GM19463 (cell line): ENCODE measurements around the gene KIAA1755.

ENCODE experiments used
- ATAC-seq: cut with Tn5 transposase; IDR thresholded peaks from one replicate; pipeline ENCODE4 v1.9.1; 2021; ENCODE audit warnings: mild to moderate bottlenecking, moderate library complexity; ENCODE audit not compliant: unreplicated experiment

KIAA1755 gene

DNA sequence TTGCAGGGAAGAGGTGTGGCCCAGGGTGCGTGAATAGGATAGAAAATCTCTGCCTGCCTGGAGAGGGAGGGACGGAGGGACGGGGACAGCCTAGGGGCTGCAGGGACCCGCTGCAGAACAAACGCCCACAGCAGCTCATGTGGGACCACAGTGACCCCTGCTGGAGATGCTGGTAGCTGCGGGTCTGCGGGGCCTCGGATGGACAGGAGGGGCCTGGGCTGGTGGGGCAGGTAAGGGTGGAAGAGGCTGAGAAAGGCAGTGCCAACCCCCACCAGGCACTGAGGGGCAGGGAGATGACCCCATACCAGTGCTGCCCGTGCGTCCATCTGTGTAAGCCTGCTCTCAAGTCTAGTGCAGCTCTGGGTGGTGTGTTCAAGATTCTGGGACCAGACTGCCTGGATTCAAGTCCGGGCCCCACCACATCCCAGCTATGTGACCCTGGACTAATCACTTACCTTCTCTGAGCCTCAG, 39.4 kb downstream of the KIAA1755 start:
- no peak for ATAC-seq

DNA sequence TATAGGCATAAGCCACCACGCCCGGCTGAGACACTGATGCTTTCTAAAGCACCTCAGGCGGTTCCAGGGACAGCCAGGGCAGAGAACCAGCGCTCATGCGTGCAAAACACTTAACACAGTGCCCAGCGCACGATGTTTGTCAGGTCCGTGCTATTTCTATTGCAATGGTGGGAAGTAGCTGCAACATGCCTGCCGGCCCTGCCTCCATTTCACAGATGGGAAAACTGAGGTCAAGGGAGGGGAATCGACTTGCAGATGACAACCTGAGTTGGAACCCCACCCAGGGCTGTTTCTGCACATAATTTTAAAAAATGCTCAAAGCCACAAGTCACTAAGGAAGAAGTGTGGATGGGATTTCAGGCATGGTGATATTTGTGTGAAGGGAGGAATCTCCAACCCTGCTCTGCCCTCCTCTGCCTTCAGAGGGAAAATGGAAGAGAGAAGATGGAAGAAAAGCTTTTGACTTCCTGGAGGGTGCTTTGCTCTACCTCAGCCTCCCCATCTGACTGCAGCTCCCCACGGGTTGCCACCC, 39.9 kb downstream of the KIAA1755 start:
- no peak for ATAC-seq

DNA sequence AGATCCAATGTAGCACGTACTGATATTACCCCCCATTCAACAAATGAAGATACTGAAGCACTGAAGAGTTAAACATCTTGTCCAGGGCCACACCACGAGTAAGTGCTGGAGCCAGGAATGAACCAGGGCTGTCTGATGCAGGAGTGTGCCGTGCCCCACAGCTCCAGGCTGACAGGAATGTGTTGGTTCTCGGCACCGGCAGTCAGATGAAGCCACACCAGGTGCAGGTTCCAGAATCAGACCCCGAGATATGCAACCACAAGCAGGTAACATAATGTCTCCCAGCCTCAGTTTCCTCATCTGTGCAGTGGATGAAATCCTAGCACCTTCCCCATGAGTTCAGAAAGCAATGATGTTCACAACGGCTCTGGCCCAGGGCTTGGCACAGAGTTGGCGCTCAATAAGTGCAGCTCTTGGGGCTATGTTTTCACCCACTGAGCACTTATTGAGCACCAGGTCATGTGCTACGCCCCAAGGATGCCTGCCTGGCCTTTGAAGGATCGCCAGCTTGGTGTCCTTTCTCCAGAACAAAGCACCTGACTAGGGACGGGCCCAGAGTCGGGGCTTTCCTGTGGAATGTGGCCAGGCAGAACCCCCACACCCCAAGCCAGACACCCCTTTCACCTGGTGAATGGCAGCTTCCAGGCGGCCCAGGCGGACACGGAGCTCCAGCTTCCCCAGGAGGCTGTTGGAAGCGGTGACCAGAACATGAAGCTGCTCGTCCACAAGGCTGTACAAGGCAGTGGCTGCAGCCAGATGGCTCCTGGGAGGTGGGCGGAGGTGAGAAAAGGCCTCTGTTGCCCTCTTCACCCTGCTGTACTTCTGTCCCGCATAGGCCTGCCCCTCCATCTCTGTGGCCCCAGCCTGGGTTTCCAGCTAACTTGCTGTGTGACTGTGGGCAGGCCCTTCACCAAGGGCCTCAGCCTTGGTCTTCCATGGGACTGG, 41.3 kb downstream of the KIAA1755 start:
- no peak for ATAC-seq

DNA sequence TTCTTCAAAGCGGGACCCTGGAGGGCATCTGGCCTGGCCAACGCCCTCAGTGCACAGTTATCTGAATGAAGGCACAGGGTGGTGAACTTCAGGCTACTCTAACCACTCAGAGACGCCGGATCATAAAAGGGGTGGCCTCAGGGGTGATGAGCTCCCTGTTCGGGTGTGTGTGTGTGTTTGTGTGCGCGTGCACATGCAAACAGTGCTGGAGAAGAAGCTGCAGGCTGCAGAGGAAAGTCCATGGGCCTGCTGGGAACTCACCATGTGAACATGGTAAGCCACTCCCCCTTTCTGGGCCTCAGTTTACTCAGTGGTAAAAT, 42.0 kb downstream of the KIAA1755 start:
- no peak for ATAC-seq

DNA sequence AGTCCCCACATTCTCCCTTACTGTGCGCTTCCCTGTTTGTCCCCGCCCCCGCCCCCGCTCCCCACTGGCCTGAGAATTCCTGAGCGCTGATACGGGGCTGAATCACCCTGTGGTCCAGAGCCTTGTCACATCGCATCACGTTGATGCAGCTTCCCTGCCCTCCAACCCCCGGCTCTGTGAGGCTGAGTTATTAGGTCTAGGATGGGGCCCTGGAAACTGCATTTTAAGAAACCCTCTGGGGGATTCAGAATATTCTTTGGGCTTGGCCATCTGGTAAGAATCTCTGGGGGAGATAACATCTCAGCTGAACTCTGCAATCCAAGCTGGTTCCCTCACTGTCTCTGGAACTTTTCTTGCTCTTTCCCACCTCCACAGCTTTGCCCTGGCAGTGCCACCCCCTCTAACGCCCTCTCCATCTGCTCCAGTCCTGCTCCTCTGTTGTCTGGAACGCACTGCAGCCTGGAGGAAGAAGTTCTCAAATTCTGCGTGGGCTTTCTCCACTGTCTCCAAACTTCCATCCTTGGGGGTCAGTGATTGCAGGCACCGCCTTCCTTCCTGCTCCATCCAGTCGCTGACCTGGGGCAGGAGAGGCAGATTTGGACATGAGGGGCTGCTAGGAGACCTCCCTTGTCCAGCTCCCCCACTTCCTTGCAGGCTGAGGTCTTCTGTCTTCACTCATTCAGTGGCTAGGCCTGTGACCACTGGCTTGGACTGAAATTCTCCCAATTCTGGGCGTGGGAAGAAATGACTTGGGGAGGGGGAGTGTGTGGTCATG, 42.6 kb downstream of the KIAA1755 start:
- ATAC-seq, result no peak

DNA sequence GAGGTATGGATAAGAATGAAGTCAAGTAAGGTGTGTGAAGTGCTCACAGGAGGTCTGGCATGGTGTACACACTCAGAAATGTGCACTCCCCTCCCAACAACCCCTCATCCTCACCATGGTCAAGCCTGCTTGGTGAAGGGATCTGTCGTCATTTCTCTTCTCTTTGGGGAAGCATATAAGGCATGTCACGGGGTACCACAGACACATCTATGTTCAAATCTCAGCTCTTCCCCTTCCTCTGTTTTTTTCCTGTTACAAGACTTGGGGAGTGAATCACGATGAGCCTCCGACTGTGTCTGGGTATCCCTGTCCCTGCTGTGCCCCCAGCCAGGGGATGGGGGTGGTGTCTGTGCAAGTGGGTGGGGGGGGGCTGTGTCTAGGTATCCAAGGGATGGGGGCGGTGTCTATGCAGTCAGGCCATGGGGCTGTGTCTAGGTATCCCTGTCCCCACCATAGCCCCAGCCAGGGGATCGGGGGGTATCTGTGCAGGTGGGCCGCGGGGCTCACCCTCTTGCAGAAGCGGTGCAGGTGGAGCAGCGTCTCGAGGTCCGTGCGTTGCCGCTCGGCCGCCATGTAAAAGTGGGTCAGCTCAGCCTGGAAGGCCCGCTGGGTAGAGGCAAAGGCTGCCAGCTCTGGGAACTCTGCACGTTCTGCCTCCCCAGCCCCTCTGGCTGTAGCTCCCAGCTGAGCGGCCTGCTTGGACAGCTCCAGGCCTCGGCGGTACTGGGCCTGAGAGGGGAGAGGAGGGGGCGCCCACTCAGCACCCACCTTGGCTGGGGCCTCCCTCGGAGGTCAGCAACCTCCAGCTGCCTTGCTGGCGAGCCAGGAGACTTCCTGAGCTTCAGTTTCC, 43.6 kb downstream of the KIAA1755 start:
- ATAC-seq, result no peak

DNA sequence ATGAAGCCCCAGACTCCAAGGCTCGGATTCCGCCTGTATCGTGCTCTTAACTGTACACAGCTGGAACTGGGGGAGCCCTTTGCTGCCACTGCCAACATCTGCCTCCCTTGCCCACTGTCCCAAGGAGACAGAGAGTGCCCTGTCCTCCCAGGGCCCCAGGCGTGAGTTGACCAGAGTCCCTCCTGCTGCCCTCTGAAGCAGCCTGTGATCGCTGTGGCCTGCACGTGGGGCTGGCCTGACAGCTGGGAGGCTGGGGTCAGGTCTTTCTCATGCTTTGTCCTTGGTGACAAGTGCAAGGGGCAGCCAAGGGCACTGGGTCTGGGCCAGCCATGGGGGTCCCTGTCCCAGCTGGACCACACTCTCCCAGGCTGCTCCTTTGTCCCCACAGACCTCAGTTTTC, 44.3 kb downstream of the KIAA1755 start:
- ATAC-seq, result no peak

DNA sequence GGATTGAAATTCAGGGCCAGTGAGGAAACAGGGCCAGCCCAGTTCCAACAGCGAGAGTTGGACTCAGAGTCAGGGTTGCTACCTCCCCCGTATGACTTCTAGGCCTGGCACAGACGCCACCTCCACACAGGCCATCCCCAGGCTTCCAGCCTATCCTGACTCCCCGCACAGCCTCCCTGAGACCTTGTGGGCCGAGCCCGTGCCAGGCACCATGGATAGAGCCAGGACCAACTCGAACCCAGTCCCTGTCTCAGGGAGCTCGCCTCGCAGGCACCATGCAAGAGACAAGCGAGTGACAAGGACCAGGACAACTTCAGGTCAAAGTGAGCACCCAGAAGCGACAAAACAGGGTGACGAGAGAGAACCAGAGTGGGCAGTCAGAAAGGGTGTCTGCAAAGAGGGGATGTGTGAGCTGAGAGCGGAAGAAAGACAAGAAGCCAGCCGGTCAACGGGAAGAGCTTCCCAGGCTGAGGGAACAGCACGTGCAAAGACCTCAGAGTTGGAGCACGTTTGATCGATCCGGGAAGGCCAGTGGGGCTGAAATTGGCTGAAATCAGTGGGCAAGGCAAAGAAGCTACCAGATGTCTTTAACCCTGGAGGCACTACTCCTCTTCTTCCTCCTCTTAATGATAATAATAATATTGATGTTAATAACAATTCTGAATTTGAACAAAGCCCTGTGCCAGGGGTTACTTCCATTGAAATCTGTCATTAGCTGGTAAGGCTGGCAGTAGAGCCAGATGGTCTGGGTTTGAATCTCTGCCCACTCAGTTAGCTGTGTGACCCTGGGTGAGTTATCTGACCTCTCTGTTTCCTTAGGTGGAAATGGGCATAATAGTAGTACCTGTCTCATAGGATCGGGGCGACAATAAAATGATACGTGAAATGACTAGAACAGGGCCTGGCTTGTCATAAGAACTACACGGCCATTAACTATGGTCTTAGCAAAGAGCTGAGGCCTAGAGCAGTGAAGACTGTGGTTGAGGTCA, 45.0 kb downstream of the KIAA1755 start:
- ATAC-seq, result no peak

DNA sequence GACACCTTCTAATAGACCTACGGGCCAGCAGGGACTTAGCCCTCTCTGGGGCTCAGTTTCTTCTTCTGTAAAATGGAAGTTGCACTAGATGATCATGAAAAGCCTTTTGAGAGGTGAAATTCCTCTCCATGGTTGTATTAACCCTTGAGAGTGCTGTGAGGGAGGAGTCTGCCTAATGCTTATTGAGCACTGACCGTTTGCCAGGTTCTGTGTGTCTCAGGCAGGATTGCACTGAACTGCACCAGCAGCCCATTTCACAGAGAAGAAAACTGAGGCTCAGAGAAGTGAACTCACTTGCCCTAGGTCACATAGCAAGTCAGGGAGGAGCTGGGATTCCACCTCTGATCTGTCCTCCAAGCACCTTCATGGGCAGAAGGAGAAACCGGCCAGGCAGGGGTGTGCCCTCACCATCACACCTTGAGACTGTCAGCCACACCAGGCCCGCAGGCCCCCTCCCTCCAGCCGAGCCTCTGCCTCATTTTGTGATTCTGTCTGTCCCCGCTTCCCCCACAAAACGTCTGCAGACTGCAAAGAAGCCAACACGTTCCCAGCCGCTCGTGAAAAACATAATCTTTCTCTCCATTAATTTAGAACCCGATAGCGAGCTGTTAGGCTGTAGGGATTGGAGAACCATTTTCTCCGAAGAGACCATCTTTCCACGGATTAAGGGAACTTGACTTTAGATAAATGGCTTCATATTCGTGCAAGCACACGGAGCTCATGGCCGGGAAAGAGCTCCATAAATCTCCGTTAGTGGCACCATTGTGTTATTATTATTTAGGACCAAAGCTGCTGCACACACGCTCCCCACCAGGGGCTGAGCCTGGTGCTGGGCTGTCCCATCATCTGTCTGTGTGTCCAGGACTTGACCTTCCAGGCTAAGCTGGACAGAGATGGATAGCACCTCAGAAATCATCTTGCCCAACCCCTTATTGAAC, 46.0 kb downstream of the KIAA1755 start:
- no peak for ATAC-seq

DNA sequence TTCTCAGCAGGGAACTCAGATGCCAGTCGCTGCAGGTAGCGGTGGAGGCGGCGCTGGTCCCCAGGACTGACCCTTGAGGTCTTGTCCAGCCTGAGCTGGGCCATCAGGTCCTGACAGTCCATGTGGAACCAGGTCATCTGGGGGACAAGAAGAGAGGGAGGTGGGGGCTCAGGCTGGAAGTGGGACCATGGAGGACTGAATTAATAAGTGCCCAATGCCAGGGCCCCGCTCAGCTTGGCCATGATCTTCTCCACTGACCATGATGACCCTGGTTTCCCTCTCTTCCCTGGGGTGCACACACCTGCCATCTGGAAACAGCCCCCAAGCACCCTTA, 47.0 kb downstream of the KIAA1755 start:
- ATAC-seq, result no peak

DNA sequence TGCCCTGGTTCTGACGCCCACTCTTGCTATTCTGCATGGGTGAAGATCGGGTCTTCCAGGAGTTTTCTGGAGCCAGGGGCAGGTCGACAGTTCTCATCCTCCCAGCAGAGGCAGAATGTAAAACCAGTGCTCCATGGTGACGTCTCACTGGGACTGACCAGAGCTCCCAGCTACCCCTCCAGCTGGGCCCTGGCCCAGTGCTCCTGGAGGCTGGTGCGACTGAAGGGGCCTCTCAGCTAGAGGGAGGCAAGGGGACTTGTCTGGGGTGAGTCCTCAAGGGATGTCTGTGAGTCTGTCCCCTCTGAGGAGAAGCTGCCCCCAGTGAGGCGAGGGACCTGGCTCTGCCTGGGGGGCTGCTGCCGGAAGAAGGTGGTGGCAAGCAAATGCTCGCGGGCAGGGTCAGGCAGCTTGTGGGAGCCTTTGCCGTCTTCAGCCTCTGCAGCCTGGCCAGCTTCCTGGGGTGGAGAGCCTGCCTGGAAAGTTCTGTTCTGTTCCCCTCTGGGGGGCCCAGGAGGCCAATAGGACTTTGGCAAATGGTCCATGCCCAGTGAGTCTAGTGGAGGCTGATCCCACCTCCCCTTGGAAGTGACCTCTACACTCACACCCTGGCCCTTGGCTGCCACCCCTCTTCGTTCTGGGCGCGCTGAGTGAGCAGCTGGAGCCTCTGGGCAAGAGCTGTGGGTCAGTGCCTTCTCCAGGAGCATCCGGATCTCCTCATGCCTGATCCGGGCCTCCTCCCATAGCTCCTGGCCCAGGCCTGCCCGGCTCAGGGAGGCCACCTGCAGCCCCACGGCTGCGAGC, 47.5 kb downstream of the KIAA1755 start:
- no peak for ATAC-seq

DNA sequence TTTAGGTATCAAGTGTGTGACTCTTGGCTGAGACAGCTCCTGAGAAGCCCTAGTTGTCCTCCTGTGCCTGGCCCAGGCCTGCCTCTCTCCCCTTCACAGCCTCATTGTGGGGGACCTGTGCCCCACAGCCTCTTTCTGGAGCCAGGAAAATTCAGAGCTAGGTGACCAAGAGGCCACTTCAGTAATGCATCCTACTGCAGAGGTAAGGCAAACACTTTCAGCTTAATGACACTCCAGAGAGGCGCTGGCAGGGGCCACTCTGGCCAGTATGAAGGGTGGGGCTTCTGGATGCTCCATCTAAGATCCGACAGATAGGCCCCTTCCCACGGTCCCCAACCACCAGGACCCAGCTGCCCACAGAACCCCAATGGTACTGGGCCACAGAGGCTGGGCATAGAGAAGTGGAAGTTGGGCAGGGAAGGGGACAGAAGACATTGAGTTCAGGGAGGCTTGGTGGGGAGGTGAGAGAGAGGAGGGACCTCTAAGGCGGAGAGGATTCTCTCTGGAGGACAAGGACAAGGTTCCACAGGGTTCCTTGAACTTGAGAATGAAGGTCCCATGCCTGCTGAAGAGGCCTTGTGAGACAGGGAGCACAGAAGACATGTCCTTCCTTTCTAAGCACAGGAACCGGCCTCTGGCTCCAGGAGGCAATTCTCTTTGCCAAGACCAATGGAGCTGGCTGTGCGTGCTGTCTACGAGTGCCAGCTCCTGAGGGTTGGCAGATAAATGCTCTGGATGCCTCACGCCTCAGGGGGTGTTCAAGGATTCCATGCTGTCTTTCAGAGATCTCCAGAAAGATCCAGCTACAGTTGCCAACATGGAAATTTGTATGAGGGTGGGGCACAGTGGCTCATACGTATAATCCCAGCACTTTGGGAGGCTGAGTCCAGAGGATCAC, 49.1 kb downstream of the KIAA1755 start:
- ATAC-seq, result no peak

DNA sequence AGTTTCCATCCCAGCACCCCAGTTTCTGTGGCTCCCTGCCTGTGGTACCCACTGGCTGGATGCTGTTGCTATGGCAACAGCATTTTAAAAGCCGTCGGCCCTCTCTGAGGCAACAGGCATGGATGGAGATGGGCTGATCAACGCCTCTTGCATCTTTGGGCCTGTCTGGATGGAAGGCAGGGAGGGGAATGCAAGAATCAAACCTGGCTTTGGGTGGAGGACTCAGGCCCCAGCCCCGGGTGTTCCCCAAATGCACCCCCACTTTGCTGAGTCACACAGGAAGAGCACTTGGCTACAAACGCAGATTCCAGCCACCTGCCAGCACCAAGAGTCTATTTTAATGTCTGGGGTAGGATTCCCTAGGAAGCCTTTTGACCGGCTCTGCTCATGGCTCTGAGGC, 49.8 kb downstream of the KIAA1755 start:
- no peak for ATAC-seq

DNA sequence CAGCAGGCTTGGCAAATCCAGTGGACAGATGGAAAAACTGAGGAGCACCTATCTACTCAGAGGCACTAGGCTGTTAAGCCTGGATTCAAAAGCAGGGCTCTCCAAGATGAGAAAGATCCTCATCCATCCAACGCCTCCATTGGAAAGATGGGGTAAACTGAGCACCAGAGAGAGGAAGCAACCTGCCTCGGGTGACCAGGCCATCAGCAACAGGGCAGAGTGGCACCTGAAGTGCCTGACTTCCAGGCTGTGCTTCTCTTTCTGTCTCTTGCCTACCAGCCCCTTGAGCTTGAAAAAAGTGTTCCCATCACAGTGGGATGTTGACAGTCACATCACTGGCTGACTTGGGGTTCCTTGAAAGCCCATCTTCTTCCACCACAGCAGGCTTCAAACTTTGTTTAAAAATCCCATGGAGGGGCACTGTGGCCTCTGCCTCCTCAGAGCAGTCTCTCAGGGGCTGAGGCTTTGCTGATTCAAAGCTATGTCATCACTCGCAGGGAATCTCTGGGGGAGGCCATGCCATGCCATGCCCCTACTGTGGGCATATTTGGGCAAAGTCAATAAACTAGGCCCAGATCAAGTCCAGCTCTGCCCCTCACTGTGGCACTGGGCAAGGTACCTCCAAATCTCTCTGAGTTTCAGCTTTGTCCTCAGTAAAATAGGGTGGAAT, 50.7 kb downstream of the KIAA1755 start:
- no peak for ATAC-seq

DNA sequence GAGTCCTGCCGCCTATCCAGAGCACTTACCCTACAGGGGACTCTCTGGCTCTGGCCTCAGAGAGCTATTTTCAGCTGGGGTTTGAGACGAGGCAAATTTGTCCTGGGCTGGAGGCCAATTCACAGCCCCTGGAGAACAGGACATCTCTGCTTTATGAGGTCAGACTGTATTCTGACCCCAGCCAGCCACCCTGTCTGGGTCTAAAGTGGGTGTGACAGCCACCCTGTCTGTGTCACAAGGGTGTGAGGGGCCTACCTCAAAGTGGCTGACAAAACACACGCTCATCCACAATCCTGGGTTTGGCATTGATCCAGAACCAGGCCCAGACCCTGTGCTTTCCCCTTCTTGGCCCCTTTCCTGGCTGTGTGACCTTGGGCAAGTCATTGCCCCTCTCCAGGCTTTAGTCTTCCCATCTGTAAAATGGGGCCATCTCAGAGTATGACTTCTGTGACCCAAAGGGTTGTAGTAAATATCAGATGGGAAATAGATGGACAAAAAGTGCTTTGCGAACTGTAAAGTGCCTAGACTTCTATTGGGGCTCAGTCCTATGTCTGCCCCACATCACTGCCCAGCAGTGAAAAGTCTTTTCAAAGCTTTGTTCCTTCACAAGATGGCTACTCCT, 51.4 kb downstream of the KIAA1755 start:
- ATAC-seq, result no peak

DNA sequence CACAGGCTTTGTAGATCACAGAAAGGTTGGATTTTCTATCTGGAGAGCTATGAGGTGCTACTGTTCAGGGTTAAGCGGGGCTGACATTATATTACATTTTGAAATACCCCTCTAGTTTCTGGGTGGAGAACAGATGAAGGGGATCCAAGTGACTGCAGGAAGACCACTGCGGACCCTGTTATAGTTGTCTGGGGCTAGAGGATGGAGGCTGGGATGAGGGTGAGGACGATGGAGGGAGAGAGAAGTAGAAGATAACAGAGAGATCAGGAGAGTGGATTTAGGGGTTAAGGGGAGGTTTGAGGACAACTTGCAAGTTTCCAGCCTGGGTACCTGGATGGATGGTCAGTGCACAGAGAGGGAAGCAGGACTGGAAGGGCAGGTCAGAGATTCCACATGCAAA, 52.0 kb downstream of the KIAA1755 start:
- ATAC-seq, result no peak
